Measurements from ENCODE around the gene USP11.

DNA sequence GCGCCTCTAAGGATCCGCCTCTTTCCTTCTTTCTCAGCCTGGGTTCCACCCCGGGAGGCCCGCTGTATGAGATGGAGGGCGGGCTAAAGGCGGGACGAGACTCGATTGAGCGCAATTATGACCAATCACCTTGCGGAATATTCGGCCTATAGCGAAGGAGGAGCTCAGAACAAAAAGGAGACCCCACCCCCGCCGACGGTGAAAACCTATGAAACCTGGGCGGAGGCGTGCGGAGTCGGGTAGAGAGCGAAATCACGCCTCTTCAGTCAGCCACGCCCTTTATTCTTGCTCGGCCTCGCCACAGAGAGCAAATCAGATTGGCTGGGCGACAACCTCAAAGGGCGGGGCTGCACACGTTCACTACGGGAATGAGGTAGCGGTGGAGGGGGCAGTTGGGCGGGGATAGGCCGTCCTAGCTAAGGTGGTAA is 14.9 kb upstream of the USP11 start:
- no peak for TF ChIP-seq CTCF (IDR thresholded peaks at IDR 0.05)
- no peak for TF ChIP-seq POLR2A (IDR thresholded peaks at IDR 0.05)
- peak in 1 of 2 donors; percentile 62 for TF ChIP-seq POLR2AphosphoS5 (IDR thresholded peaks at IDR 0.05; ENCODE audit: insufficient read depth in 1 of 2, low read depth in 1 of 2)
